HG02973 (cell line): ENCODE results near the gene CNOT3.
A peak's percentile ranks its signal among the peaks of the same experiment; 100 is the strongest.
"Not testable (repeated sequence)": the region's sequence is repeated elsewhere in the genome, so short reads cannot be mapped to it uniquely, and the experiment has no call there.

Experiments used
- ATAC-seq: cut with Tn5 transposase; IDR thresholded peaks from one replicate; pipeline ENCODE4 v1.9.1; 2021; ENCODE audit warnings: moderate library complexity; ENCODE audit not compliant: unreplicated experiment

CNOT3 gene

DNA sequence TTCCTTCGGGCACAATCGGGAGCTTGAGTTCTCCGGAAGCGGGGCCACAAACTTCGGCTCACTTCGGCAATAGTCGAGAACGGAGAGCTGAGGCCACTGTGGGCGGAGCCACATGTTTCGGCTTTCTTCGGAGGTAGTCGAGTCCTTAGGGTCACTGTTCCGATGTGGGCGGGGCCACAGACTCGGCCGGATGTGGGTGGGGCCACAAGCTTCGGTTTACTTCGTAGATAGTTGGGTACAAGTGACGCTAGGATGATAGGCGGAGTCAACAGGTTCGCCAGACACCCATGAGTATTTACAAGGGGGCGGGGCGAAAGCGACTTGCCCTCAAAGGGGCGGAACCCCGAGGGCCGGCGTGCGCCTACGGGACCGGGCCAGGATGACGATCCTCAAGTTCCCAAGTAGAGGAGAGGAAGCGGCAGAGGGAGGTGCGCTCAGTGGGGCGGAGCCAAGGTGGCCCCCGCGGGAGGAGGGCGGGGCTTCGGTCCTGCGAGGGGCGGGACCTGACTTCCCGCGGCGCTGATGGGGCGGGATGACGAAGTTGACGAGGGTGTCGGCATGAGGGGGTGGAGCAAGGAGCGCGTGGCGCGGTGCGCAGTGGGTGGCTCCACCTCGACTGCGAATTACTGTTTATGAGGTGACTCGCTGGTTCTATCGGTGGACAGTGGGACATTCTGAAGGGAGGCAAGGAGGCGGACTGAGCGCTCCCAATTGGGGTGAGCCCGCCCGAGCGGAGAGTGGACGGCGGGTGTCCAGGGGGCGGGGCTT lies 52.4 kb downstream of the CNOT3 start:
- peak; percentile 41 for ATAC-seq

- ATAC-seq: peak; percentile 44
Measured at GRCh38 chr19:54190503-54191010, 53.0 kb downstream of the CNOT3 start.

- ATAC-seq: peak; percentile 24
Measured at GRCh38 chr19:54191011-54191810, 53.6 kb downstream of the CNOT3 start, which contains the start of gene TSEN34. TSS of gene TSEN34 (plus strand) at chr19:54191308. CDS start at chr19:54191365, 57 bp downstream.

GRCh38 chr19:54191811-54192453 lies 54.4 kb downstream of the CNOT3 start:
- ATAC-seq: no peak

GRCh38 chr19:54193011-54193410 lies 55.4 kb downstream of the CNOT3 start:
- ATAC-seq: no peak

- ATAC-seq: not testable (repeated sequence)
Measured at GRCh38 chr19:54194463-54194862, 56.9 kb downstream of the CNOT3 start.

- no peak for ATAC-seq
Measured at GRCh38 chr19:54196536-54196935, 59.0 kb downstream of the CNOT3 start.

DNA sequence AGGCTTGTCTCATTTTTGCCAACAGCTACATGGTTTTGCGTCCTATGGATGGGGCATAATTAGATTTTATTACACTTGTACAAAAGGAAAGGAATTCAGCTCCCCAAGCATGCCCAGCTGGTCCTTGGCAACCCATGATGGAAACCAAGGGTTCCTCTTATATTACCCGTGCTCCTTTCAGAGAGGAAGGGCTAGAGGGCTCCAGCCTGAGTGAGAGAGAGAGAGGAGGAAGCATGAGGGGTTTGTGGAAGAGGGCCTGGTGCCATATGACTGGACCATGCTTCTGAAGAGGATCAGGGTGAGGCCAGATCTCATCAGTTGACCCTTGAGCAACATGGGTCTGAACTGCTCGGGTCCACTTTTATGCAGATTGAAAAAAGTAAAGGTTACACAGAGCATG lies 59.6 kb downstream of the CNOT3 start:
- ATAC-seq: no peak

DNA sequence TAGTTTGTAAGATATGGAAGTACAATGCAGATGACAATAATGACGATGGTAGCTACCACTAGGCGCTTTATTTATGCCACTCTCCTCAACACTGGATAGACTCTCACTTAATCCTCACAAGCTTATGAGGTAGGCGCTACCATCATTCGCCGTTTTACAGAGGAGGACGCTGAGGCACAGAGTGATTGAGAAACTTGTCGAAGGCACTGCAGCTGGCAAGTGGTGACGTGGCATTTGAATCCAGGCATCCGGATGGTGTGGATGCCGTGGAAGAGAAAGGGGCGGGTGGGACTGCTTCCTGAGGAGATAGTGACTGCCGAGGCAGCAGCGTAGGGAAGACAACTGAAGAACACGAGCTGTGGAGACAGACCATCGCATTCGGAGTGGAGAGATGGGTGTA lies 61.8 kb downstream of the CNOT3 start:
- no peak for ATAC-seq

DNA sequence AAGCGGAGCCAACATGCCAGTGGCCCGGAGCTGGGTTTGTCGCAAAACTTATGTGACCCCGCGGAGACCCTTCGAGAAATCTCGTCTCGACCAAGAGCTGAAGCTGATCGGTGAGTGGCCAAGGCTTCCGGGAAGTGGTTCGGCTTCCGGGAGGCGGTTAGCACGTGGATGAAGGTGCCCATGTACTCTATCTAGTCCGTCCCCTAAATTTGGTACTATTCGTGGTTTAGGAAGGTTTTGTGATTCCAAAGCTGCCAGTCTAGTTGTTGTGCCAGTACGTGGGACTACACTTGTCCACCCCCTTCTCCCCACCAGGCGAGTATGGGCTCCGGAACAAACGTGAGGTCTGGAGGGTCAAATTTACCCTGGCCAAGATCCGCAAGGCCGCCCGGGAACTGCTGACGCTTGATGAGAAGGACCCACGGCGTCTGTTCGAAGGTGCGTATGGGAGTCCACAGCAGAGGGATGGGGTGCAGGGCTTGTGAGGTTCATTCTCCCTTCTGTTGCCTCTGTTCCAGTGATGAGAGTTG lies 63.7 kb downstream of the CNOT3 start:
- no peak for ATAC-seq

DNA sequence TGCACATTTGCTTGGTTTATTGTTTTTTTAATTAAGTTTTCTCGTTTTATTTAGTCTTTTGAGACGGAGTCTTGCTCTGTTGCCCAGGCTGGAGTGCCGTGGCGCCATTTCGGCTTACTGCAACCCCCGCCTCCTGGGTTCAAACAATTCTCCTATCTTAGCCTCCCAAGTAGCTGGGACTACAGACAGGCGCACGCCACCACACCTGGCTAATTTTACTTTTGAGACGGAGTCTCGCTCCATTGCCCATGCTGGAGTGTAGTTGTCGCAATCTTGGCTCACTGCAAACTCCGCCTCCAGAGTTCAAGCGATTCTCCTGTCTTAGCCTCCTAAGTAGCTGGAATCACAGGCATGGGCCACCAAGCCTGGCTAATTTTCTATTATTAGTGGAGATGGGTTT lies 64.4 kb downstream of the CNOT3 start:
- ATAC-seq: no peak

DNA sequence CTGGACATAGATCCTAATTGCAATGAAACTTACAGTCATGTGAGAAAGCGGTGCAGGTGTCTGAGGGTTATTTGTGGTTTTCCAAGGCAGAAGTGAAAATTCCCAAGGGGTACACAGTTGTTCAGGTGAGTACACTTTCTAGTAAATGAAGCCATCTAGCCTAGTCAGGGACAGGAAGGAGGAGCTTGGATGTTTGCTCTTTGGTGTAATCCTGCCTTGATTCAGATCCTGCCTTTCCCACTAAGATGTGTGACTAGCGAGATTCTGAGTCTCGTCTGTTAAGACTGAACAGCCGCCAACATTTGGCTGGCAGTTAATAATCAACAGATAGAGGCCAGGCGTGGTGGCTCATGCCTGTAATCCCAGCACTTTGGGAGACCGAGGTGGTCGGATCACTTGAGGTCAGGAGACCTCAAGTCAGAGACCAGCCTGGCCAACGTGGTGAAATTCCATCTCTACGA lies 65.6 kb downstream of the CNOT3 start:
- ATAC-seq: no peak

DNA sequence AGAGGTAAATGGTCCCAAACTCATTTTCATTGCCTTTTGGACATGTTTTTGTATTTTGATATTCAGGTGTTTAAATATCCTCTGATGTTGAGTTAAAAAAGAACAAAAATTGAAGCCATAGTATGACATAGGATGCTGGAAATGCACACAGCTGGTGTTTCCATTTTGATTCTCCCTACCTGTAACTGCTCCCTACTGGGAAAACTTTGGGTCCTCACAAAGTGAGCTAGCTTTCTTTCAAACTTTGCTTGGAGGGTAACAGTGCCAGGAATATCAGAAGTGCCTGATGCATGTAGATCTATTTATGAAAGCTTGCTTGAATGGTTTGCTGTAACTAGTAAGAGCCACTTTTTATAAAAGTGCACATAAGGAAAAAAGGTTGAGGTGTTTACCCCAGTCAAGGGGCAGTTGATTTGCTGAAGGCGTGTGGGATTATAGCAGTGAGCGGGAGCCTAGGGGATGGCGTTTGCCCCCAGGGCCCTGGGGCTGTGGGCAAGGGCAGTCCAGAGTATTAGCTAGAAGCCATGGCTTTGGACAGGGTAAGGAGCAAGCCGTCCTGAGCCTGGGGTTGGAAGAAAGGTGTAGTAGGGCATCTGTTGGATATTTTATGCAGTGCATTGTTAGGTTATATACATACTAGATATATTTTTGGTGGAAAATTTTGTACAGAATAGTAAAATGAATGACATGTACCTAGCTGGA lies 67.4 kb downstream of the CNOT3 start:
- ATAC-seq: no peak
